ENCODE measurements around the gene SDC3.

GRCh38 chr1:30955448-30956015, 47.0 kb upstream of the SDC3 start:
- no peak for TF ChIP-seq POLR2AphosphoS5 (IDR thresholded peaks at IDR 0.05; ENCODE audit: low read depth, low read length)
- no peak for TF ChIP-seq TAF1 (IDR thresholded peaks at IDR 0.05; ENCODE audit: borderline replicate concordance, insufficient read depth, low read length)
- no peak for TF ChIP-seq REST (IDR thresholded peaks at IDR 0.05; ENCODE audit: insufficient read depth in 1 of 2, low read depth in 2 of 2, low read length in 2 of 2)
- no peak for TF ChIP-seq FOXP2 (optimal IDR thresholded peaks at IDR 0.05; ENCODE audit: borderline replicate concordance, extremely low read depth, extremely low read length, insufficient read depth)

Measured in PFSK-1 (cell line).